Activated CD8-positive, alpha-beta memory T cell treated with anti-CD3 and anti-CD28 coated beads for 48 hours (primary cell): ENCODE results near the gene CD2.

Experiments used
- DNase-seq, 3 experiments: peaks; one replicate each; pipeline ENCODE4 v3.0.0-alpha.2; 2020; ENCODE audit warnings: low read depth in 2 of 3, low spot score in 2 of 3

CD2 gene

GRCh38 chr1:116811321-116811720 lies 57.1 kb downstream of the CD2 start:
- DNase-seq = no peak

- DNase-seq = no peak
Measured at GRCh38 chr1:116814926-116815723, 60.9 kb downstream of the CD2 start.

GRCh38 chr1:116817582-116818064 lies 63.4 kb downstream of the CD2 start:
- peak in 2 of 3 experiments; percentile 56 to 61 for DNase-seq
